Endothelial cell of umbilical vein (primary cell): ENCODE measurements around the gene ATPAF1.

Source experiments
- EZH2 ChIP-seq: IDR thresholded peaks from 2 replicates; pipeline ENCODE4 v1.6.1; 2012; ENCODE audit warnings: borderline replicate concordance, low read depth, mild to moderate bottlenecking, moderate library complexity, low read length, inconsistent platforms; ENCODE audit not compliant: severe bottlenecking
- MYC ChIP-seq: IDR thresholded peaks from one replicate; pipeline ENCODE4 v1.6.1; 2011; ENCODE audit warnings: mild to moderate bottlenecking, low read depth, low read length
- POLR2A ChIP-seq: IDR thresholded peaks from 2 replicates; pipeline ENCODE4 v1.6.1; 2012; ENCODE audit warnings: low read depth, mild to moderate bottlenecking, control low read depth, low read length
- TF ChIP-seq, protein P1 (sequence below), 2 donors: IDR thresholded peaks; 1 replicate in 1 of 2; 2 replicates in 1 of 2; pipeline ENCODE4 v1.5.1; 2011; ENCODE audit warnings: low read length in 2 of 2, mild to moderate bottlenecking in 2 of 2, moderate library complexity in 2 of 2, control low read depth in 1 of 2, inconsistent platforms in 1 of 2, low read depth in 1 of 2; ENCODE audit not compliant: insufficient read depth in 1 of 2; ENCODE audit errors: extremely low read depth in 1 of 2

DNA sequence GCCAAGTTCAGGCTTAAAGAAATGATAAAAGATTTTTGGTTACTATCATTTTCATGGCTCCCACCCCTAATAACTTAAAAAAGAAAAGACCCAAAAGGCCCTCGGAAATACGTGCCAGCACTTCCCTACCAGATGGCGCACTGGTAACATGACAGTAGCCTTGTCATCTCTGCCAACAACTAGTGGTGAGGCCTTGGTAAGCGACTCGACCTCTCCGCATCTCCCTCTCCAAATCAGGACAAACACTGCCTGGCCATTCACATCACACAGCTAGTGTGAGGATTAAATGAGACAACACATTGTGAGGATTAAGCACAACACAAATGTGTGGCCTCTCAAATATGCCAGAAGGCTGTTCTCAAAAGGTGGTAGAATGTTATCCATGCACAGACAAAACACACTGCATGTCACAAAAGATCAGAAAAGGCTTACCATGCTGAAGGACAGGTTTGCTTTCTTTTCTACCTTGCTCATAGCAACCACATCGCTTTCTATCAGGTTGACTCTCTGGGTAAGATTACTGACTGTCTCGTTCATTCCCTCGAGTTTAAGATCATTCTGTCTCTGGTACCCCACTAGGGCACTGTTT lies 19.9 kb upstream of the ATPAF1 start:
- TF ChIP-seq, protein P1, sequence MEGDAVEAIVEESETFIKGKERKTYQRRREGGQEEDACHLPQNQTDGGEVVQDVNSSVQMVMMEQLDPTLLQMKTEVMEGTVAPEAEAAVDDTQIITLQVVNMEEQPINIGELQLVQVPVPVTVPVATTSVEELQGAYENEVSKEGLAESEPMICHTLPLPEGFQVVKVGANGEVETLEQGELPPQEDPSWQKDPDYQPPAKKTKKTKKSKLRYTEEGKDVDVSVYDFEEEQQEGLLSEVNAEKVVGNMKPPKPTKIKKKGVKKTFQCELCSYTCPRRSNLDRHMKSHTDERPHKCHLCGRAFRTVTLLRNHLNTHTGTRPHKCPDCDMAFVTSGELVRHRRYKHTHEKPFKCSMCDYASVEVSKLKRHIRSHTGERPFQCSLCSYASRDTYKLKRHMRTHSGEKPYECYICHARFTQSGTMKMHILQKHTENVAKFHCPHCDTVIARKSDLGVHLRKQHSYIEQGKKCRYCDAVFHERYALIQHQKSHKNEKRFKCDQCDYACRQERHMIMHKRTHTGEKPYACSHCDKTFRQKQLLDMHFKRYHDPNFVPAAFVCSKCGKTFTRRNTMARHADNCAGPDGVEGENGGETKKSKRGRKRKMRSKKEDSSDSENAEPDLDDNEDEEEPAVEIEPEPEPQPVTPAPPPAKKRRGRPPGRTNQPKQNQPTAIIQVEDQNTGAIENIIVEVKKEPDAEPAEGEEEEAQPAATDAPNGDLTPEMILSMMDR (IDR thresholded peaks at IDR 0.05; ENCODE audit: extremely low read depth in 1 of 2, insufficient read depth in 1 of 2, low read depth in 1 of 2, low read length in 2 of 2), result no peak
- TF ChIP-seq POLR2A, result no peak
- no peak for TF ChIP-seq EZH2
- no peak for TF ChIP-seq MYC
